HCT116 (cell line): ENCODE results near the gene ITGB7. TPM values are rescaled to one million over a fixed set of nuclear protein-coding genes. Genes with fewer than 3 reads are reported as not detected.

Source experiments
- ATAC-seq: fragments of 200-7000 bp; cut with Tn5 transposase; 2 replicates; pipeline ENCODE4 v1.9.1; 2020; ENCODE audit warnings: mild to moderate bottlenecking, moderate library complexity
- BruUV-seq: library from RNA; stranded (reverse); fragments of 400-500 nt; replicated peaks from 2 replicates; lab custom pipeline; 2021; lab: Mats Ljungman, UMichigan
- CTCF ChIA-PET: fragments of 300-600 bp; sonication (Branson Sonifier 250); formaldehyde crosslinking; loops from one replicate; lab custom pipeline; 2021; ENCODE audit warnings: antibody characterized with exemption; lab: Charles Lee
- POLR2A ChIA-PET: fragments of 300-600, 350-600 bp; sonication (Branson Sonifier 250); formaldehyde crosslinking; loops from one replicate; lab custom pipeline; 2021; ENCODE audit warnings: antibody characterized with exemption; lab: Charles Lee
- RAD21 ChIA-PET, 2 experiments: fragments of 300-600 bp; sonication (Branson Sonifier 250); formaldehyde crosslinking; loops; one replicate each; lab custom pipeline; 2023; ENCODE audit warnings: low total read pairs in 2 of 2; ENCODE audit not compliant: uncharacterized antibody in 2 of 2, unreplicated experiment in 2 of 2, low non-redundant PET in 1 of 2; lab: Charles Lee
- DNase-seq: peaks from one replicate; pipeline ENCODE4 v3.0.0-alpha.2; 2010; ENCODE audit warnings: low read depth, low spot score
- H2AFZ ChIP-seq: fragments of 200-600 bp; shearing (Covaris generic), sonication (generic); 2 replicates; pipeline ENCODE4 v1.6.1; 2017; ENCODE audit warnings: low read depth, mixed run types, mixed read lengths, antibody characterized with exemption, low read length; ENCODE audit not compliant: poor library complexity, severe bottlenecking
- H3K27ac ChIP-seq: 2 replicates; pipeline ENCODE4 v1.5.1; 2012; ENCODE audit warnings: low read depth, low read length
- H3K27me3 ChIP-seq: fragments of 200-600 bp; sonication (generic); 2 replicates; pipeline ENCODE4 v1.6.1; 2016; ENCODE audit warnings: mixed run types, low read length, mixed read lengths; ENCODE audit not compliant: insufficient read depth
- H3K36me3 ChIP-seq, 2 experiments: fragments of 200-500 bp in 1 of 2; fragments of 200-600 bp in 1 of 2; sonication (Bioruptor generic) in 1 of 2; sonication (generic) in 1 of 2; 2 replicates each; pipeline versions ENCODE4 v1.5.1 to v1.6.1; 2014 to 2016; ENCODE audit warnings: low read length in 2 of 2, inconsistent platforms in 1 of 2, mixed read lengths in 1 of 2, mixed run types in 1 of 2; ENCODE audit not compliant: insufficient read depth in 2 of 2, control insufficient read depth in 1 of 2
- H3K4me1 ChIP-seq, 2 experiments: fragments of 200-600 bp in 1 of 2; sonication (generic) in 1 of 2; 2 replicates each; pipeline versions ENCODE4 v1.5.1 to v1.6.1; 2012 to 2017; ENCODE audit warnings: low read length in 2 of 2, inconsistent platforms in 1 of 2, mild to moderate bottlenecking in 1 of 2, mixed read lengths in 1 of 2, mixed run types in 1 of 2, moderate library complexity in 1 of 2; ENCODE audit not compliant: insufficient read depth in 2 of 2, control insufficient read depth in 1 of 2
- H3K4me2 ChIP-seq: fragments of 200-600 bp; sonication (generic); 2 replicates; pipeline ENCODE4 v1.6.1; 2017; ENCODE audit warnings: mixed run types, low read length, mixed read lengths
- H3K4me3 ChIP-seq, 2 experiments: fragments of 200-600 bp in 1 of 2; sonication (generic) in 1 of 2; replicated peaks in 1 of 2; 2 replicates each; pipeline ENCODE4 v1.5.1; 2011 to 2016; ENCODE audit warnings: low read length in 2 of 2, control low read depth in 1 of 2, low read depth in 1 of 2, mild to moderate bottlenecking in 1 of 2, mixed read lengths in 1 of 2, mixed run types in 1 of 2
- H3K79me2 ChIP-seq: fragments of 200-600 bp; sonication (generic); 2 replicates; pipeline ENCODE4 v1.6.1; 2017; ENCODE audit warnings: mild to moderate bottlenecking, mixed run types, low read length, moderate library complexity, mixed read lengths; ENCODE audit not compliant: insufficient read depth
- H3K9ac ChIP-seq: fragments of 200-600 bp; sonication (generic); 2 replicates; pipeline ENCODE4 v1.6.1; 2016; ENCODE audit warnings: low read length, mixed read lengths
- H3K9me2 ChIP-seq: fragments of 200-600 bp; sonication (generic), shearing (Covaris generic); 2 replicates; pipeline ENCODE4 v1.6.1; 2017; ENCODE audit warnings: mixed run types, mild to moderate bottlenecking, moderate library complexity; ENCODE audit not compliant: insufficient read depth
- H3K9me3 ChIP-seq, 2 experiments: fragments of 200-500 bp in 1 of 2; fragments of 200-600 bp in 1 of 2; sonication (Bioruptor generic) in 1 of 2; sonication (generic) in 1 of 2; 2 replicates each; pipeline ENCODE4 v1.6.1; 2014 to 2017; ENCODE audit warnings: low read length in 2 of 2, mixed read lengths in 2 of 2, inconsistent platforms in 1 of 2, low read depth in 1 of 2, mild to moderate bottlenecking in 1 of 2, mixed run types in 1 of 2, moderate library complexity in 1 of 2; ENCODE audit not compliant: control insufficient read depth in 1 of 2, insufficient read depth in 1 of 2
- H4K20me1 ChIP-seq: fragments of 200-600 bp; sonication (generic), shearing (Covaris generic); 2 replicates; pipeline ENCODE4 v1.6.1; 2017; ENCODE audit warnings: mixed run types, mild to moderate bottlenecking, moderate library complexity; ENCODE audit not compliant: insufficient read depth
- CEBPB ChIP-seq: IDR thresholded peaks from 2 replicates; pipeline ENCODE4 v1.6.1; 2012; ENCODE audit warnings: low read depth
- EGR1 ChIP-seq: IDR thresholded peaks from 2 replicates; pipeline ENCODE4 v1.6.1; 2012; ENCODE audit warnings: low read depth
- EZH2 ChIP-seq: fragments of 200-600 bp; sonication (generic); IDR thresholded peaks from 2 replicates; pipeline ENCODE4 v1.6.1; 2017; ENCODE audit warnings: antibody characterized with exemption, mixed run types
- EZH2phosphoT487 ChIP-seq: fragments of 200-600 bp; IDR thresholded peaks from 2 replicates; pipeline ENCODE4 v1.6.1; 2018; ENCODE audit warnings: antibody characterized with exemption, borderline replicate concordance
- RAD21 ChIP-seq: IDR thresholded peaks from 2 replicates; pipeline ENCODE4 v1.6.1; 2012; ENCODE audit warnings: low read depth, mild to moderate bottlenecking
- TCF7L2 ChIP-seq: IDR thresholded peaks from 2 replicates; pipeline ENCODE4 v1.7.0; 2011; ENCODE audit warnings: borderline replicate concordance, inconsistent platforms; ENCODE audit not compliant: insufficient read depth, insufficient read length; ENCODE audit errors: extremely low read depth
- YY1 ChIP-seq: IDR thresholded peaks from 2 replicates; pipeline ENCODE4 v1.6.1; 2011; ENCODE audit warnings: low read length, low read depth, moderate library complexity, mild to moderate bottlenecking; ENCODE audit not compliant: insufficient replicate concordance; ENCODE audit errors: extremely low read depth
- ZNF274 ChIP-seq: fragments of 200-500 bp; sonication (Bioruptor generic); IDR thresholded peaks from 2 replicates; pipeline ENCODE4 v1.6.1; 2014; ENCODE audit warnings: mild to moderate bottlenecking, low read depth, low read length, inconsistent platforms
- intact Hi-C: fragments of 100-400 bp; cut with micrococcal nuclease; formaldehyde crosslinking; loops from 2 replicates; pipeline ENCODE4 v1.10.0; 2022
- total RNA-seq: library from RNA; stranded (reverse); gene quantifications from one replicate; pipeline ENCODE4 v1.2.1, GENCODE V29; 2021; ENCODE audit not compliant: unreplicated experiment
- TF ChIP-seq, protein P1 (sequence below): IDR thresholded peaks from 2 replicates; pipeline ENCODE4 v1.6.1; 2012

The ITGB7 gene
- total RNA-seq, 1 experiment from 2014 or later = 1.9 TPM

DNA sequence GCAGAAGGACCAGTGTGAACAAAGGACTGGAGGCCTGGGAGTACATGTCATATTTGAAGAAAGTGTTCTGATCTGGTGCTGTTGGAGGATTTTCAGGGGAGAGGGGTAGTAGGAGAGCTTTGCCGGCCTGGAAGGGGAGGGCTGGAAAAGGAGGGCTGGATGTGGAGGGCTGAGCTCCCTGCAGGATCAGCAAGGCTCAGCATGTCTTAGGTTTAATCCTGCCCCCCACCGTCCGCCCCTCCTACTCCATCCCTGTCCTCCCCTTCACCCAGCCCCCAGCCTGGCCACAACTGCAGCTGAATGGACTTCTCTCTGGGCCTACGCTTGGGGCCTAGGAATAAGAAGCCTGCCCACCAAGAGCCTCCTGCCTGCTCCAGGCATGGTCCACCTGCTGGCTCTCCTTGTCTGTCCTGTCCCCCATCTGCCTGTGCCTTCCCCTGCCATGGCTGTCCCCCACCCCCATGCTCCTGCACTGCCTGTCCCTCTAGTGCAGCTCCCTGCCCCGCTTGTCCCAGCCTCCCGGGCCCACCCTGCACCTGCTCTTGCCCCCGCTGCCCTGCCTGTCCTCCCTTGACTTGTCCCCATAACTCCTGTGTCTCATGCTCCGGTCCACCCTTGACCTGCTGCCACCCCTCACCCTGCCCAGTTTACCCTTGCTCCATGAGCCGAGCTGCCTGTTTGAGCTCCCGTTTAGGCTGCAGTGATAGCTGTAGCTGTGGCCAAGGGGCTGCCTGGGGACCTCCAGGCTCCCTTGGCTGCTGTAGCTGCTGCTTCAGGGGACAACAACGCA, 34.8 kb upstream of the ITGB7 start:
- no peaks in the 10 kb centered on the region for H3K9me3 ChIP-seq
- ATAC-seq (no peak), DNase-seq (no peak)
- H3K9me2 ChIP-seq = no peaks in the 10 kb centered on the region
- H4K20me1 ChIP-seq = no peaks in the 10 kb centered on the region
- RAD21 ChIA-PET = interaction anchor here in 1 of 2 experiments (0.6 kb wide), 1 partner anchor 20 kb away, joined by 3 read pairs; no protein-coding TSS in a partner anchor
- H3K79me2 ChIP-seq = no peaks in the 10 kb centered on the region
- peaks cover 3% of the 10 kb centered on the region; the same call in 1 of the 2 replicates for H3K27me3 ChIP-seq
- BruUV-seq = no TSS peak
- no peak overlapping the region for H3K4me2 ChIP-seq
- POLR2A ChIA-PET = no interaction called here
- no peak overlapping the region for H3K27ac ChIP-seq
- no peak overlapping the region for H2AFZ ChIP-seq
- intact Hi-C loops = no loop called here
- H3K9ac ChIP-seq = no peak overlapping the region
- CTCF ChIA-PET = interaction anchor here (0.6 kb wide), 1 partner anchor 26 kb away, joined by 3 read pairs; no protein-coding TSS in a partner anchor
- no peaks in the 10 kb centered on the region for H3K36me3 ChIP-seq
- no peaks in the 10 kb centered on the region for H3K4me1 ChIP-seq
- no peak for TF ChIP-seq CEBPB
- no peak for TF ChIP-seq ZNF274
- no peak for TF ChIP-seq EZH2phosphoT487
- TF ChIP-seq, protein P1, sequence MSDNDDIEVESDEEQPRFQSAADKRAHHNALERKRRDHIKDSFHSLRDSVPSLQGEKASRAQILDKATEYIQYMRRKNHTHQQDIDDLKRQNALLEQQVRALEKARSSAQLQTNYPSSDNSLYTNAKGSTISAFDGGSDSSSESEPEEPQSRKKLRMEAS = no peak
- no peak for TF ChIP-seq RAD21
- no peak overlapping the region for H3K4me3 ChIP-seq

DNA sequence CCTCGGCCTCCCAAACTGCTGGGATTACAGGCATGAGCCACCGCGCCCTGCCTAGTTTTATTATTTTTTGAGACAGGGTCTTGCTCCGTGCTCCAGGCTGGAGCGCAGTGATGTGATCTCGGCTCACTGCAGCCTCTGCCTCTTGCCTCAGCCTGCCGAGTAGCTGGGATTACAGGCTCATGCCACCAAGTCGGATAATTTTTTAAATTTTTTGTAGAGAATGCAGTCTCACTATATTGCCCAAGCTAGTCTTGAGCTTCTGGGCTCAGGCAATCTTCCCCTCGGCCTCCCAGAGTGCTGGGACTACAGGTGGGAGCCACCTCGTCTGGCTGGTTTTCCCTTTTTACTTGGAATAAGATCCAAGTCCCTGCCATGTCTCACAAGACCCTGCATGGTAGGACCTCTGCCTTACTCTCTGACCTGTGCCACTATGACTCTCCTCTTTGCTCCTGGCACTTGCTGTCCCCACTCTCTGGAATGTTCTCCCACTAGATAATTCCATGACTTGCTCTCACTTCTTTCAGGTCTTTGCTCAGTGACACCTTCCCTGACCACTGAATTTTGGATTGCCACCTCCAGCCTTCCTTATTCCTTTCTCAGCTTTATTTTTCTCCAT, 32.7 kb upstream of the ITGB7 start:
- Histone ChIP-seq H3K79me2 (no peaks in the 10 kb centered on the region), H3K4me2 (no peak overlapping the region), H3K36me3 (no peaks in the 10 kb centered on the region), H3K9ac (no peak overlapping the region), H2AFZ (no peak overlapping the region), H3K27me3 (peaks cover 3% of the 10 kb centered on the region; the same call in 1 of the 2 replicates), H3K4me1 (peaks cover 7 to 19% of the 10 kb centered on the region in 2 experiments; a peak in 3 of 4 replicates), H3K9me3 (no peaks in the 10 kb centered on the region), H3K4me3 (no peak overlapping the region), H3K9me2 (no peaks in the 10 kb centered on the region), H4K20me1 (no peaks in the 10 kb centered on the region), H3K27ac (no peak overlapping the region)
- ATAC-seq (no peak), DNase-seq (no peak)
- ChIA-PET POLR2A (no interaction called here), CTCF (no interaction called here), RAD21 (no interaction called here)
- intact Hi-C loops = no loop called here
- BruUV-seq = no TSS peak
- TF ChIP-seq YY1 (no peak), TCF7L2 (no peak), EGR1 (no peak), EZH2 (no peak), RAD21 (no peak)
